ENCODE results near the gene APOO. TPM values are rescaled to one million over a fixed set of nuclear protein-coding genes. Genes with fewer than 3 reads are reported as not detected.

Gene APOO
- total and polyA plus RNA-seq, 4 donors, result 5.4 to 18.0 (median 8.8) TPM

DNA sequence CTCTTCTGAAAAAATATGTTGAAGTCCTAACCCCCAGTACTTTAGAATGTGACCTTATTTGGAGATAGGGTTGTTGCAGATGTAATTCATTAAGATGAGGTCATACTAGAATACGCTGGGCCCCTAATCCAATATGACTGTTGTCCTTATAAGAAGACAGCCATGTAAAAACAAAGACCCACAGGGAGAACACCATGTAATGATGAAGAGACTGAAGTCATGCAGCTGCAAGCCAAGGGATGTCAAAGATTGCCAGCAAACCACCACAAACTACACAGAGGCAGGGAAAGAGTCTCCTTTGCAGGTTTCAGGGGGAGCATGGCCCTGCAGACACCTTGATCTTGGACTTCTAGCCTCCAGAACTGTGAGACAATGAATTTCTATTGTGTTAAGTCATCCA, 37.5 kb upstream of the APOO start (continued):
- TF ChIP-seq HNF4G (IDR thresholded peaks at IDR 0.05) (no peak), TAF1 (conservative IDR thresholded peaks at IDR 0.05) (no peak)

GRCh38 chrX:23944234-23944633, 36.5 kb upstream of the APOO start:
- Histone ChIP-seq H3K27me3 (ENCODE audit: control insufficient read depth in 4 of 4, insufficient read depth in 4 of 4, low read length in 3 of 4) (peaks cover 0 to 2% (median 0%) of the 10 kb centered on the region in 4 donors), H3K27ac (ENCODE audit: low read depth in 1 of 2, low read length in 2 of 2) (no peak overlapping the region), H3K9ac (ENCODE audit: low read depth in 1 of 2, low read length in 2 of 2) (no peak overlapping the region), H3K9me3 (ENCODE audit: control insufficient read depth in 4 of 4, low read length in 3 of 4) (no peaks in the 10 kb centered on the region), H3K4me1 (ENCODE audit: control insufficient read depth in 4 of 4, insufficient read depth in 4 of 4, low read length in 3 of 4) (no peaks in the 10 kb centered on the region), H3K4me3 (ENCODE audit: low read depth in 1 of 3, low read length in 3 of 3) (no peak overlapping the region), H3K36me3 (ENCODE audit: control insufficient read depth in 4 of 4, insufficient read depth in 3 of 4, low read depth in 1 of 4, low read length in 3 of 4) (no peaks in the 10 kb centered on the region)
- DNase-seq (ENCODE audit: low spot score), result no peak
- TF ChIP-seq NR2F2 (IDR thresholded peaks at IDR 0.05) (no peak), SP1 (IDR thresholded peaks at IDR 0.05) (no peak), RXRA (IDR thresholded peaks at IDR 0.05) (no peak), YY1 (IDR thresholded peaks at IDR 0.05) (no peak), FOXA2 (IDR thresholded peaks at IDR 0.05) (no peak), HNF4G (IDR thresholded peaks at IDR 0.05) (no peak), FOXA1 (IDR thresholded peaks at IDR 0.05) (no peak), TAF1 (conservative IDR thresholded peaks at IDR 0.05) (no peak), RAD21 (IDR thresholded peaks at IDR 0.05) (no peak), JUND (IDR thresholded peaks at IDR 0.05) (no peak), EGR1 (IDR thresholded peaks at IDR 0.05; ENCODE audit: low read depth in 2 of 2) (no peak)
- TF ChIP-seq, protein P1, sequence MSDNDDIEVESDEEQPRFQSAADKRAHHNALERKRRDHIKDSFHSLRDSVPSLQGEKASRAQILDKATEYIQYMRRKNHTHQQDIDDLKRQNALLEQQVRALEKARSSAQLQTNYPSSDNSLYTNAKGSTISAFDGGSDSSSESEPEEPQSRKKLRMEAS (IDR thresholded peaks at IDR 0.05), result no peak
- TF ChIP-seq, protein P2, sequence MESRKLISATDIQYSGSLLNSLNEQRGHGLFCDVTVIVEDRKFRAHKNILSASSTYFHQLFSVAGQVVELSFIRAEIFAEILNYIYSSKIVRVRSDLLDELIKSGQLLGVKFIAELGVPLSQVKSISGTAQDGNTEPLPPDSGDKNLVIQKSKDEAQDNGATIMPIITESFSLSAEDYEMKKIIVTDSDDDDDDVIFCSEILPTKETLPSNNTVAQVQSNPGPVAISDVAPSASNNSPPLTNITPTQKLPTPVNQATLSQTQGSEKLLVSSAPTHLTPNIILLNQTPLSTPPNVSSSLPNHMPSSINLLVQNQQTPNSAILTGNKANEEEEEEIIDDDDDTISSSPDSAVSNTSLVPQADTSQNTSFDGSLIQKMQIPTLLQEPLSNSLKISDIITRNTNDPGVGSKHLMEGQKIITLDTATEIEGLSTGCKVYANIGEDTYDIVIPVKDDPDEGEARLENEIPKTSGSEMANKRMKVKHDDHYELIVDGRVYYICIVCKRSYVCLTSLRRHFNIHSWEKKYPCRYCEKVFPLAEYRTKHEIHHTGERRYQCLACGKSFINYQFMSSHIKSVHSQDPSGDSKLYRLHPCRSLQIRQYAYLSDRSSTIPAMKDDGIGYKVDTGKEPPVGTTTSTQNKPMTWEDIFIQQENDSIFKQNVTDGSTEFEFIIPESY (IDR thresholded peaks at IDR 0.05), result no peak
- TF ChIP-seq, protein P3, sequence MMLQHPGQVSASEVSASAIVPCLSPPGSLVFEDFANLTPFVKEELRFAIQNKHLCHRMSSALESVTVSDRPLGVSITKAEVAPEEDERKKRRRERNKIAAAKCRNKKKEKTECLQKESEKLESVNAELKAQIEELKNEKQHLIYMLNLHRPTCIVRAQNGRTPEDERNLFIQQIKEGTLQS (IDR thresholded peaks at IDR 0.05), result no peak
- TF ChIP-seq, protein P4, sequence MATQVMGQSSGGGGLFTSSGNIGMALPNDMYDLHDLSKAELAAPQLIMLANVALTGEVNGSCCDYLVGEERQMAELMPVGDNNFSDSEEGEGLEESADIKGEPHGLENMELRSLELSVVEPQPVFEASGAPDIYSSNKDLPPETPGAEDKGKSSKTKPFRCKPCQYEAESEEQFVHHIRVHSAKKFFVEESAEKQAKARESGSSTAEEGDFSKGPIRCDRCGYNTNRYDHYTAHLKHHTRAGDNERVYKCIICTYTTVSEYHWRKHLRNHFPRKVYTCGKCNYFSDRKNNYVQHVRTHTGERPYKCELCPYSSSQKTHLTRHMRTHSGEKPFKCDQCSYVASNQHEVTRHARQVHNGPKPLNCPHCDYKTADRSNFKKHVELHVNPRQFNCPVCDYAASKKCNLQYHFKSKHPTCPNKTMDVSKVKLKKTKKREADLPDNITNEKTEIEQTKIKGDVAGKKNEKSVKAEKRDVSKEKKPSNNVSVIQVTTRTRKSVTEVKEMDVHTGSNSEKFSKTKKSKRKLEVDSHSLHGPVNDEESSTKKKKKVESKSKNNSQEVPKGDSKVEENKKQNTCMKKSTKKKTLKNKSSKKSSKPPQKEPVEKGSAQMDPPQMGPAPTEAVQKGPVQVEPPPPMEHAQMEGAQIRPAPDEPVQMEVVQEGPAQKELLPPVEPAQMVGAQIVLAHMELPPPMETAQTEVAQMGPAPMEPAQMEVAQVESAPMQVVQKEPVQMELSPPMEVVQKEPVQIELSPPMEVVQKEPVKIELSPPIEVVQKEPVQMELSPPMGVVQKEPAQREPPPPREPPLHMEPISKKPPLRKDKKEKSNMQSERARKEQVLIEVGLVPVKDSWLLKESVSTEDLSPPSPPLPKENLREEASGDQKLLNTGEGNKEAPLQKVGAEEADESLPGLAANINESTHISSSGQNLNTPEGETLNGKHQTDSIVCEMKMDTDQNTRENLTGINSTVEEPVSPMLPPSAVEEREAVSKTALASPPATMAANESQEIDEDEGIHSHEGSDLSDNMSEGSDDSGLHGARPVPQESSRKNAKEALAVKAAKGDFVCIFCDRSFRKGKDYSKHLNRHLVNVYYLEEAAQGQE (IDR thresholded peaks at IDR 0.05), result no peak
- WGBS, result 62% methylated on average over 1 of the region's 1 CpG

DNA sequence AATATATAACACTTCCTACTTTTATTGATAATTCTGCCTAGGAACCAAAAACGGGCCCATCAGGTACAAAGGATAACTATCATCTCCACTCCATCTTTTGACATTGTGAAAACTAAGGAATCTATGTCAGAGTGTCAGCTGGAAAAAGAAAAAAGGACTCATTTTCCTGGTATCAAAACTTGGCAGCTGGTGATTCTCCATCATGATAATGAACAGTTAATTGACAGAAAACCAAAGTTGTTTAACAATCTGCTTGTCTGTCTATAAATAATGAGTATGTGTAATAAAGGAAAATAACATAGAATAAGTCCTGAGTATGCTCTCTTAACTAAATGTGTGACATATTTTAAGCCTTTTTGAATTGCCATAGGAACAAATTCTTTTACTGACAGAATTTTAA, 31.5 kb upstream of the APOO start:
- Histone ChIP-seq H3K9me3 (ENCODE audit: control insufficient read depth in 4 of 4, low read length in 3 of 4) (no peaks in the 10 kb centered on the region), H3K4me3 (ENCODE audit: low read depth in 1 of 3, low read length in 3 of 3) (no peak overlapping the region), H3K27ac (ENCODE audit: low read depth in 1 of 2, low read length in 2 of 2) (no peak overlapping the region), H3K9ac (ENCODE audit: low read depth in 1 of 2, low read length in 2 of 2) (no peak overlapping the region), H3K36me3 (ENCODE audit: control insufficient read depth in 4 of 4, insufficient read depth in 3 of 4, low read depth in 1 of 4, low read length in 3 of 4) (no peaks in the 10 kb centered on the region), H3K27me3 (ENCODE audit: control insufficient read depth in 4 of 4, insufficient read depth in 4 of 4, low read length in 3 of 4) (peaks cover 0 to 3% (median 0%) of the 10 kb centered on the region in 4 donors), H3K4me1 (ENCODE audit: control insufficient read depth in 4 of 4, insufficient read depth in 4 of 4, low read length in 3 of 4) (no peaks in the 10 kb centered on the region)
- no peak for DNase-seq (ENCODE audit: low spot score)
- 83% methylated on average over 1 of the region's 1 CpG for WGBS
- no peak for TF ChIP-seq GABPA (IDR thresholded peaks at IDR 0.05 in 1 of 2, conservative IDR thresholded peaks at IDR 0.05 in 1 of 2)
- no peak for TF ChIP-seq FOXA1 (IDR thresholded peaks at IDR 0.05)
- TF ChIP-seq, protein P2 (IDR thresholded peaks at IDR 0.05), result no peak
- TF ChIP-seq HNF4G (IDR thresholded peaks at IDR 0.05), result no peak
- TF ChIP-seq RXRA (IDR thresholded peaks at IDR 0.05), result no peak
- TF ChIP-seq, protein P1 (IDR thresholded peaks at IDR 0.05), result no peak
- no peak for TF ChIP-seq JUND (IDR thresholded peaks at IDR 0.05)
- TF ChIP-seq CTCF (IDR thresholded peaks at IDR 0.05; ENCODE audit: low read depth, low read length, missing input control), result no peak
- no peak for TF ChIP-seq RAD21 (IDR thresholded peaks at IDR 0.05)
- no peak for TF ChIP-seq FOXA2 (IDR thresholded peaks at IDR 0.05)
- TF ChIP-seq, protein P3 (IDR thresholded peaks at IDR 0.05), result no peak
- no peak for TF ChIP-seq TAF1 (conservative IDR thresholded peaks at IDR 0.05)
- TF ChIP-seq SP1 (IDR thresholded peaks at IDR 0.05), result no peak
